ENCODE results near the gene PCBP4.

Gene PCBP4

DNA sequence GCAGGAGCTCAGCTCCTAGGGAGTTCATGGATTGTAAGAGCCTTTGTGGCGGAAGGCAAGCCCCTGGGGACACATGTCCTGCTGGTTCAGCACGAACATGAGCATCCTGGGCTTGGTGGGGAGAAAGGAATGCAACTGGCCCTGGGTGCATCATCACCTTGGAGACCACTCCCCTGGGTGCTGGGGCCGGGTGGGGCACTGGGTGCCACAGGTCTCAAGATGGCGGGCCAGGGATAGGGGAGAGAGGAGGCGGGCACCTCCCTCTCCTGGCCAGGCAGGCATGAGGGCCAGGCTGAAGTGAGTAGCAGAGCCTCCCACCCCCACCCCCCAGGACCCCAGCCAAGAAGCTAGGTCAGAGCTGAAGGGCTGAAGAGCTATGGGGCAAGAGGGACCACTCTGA is 768 bp downstream of the PCBP4 start:
- no peak for DNase-seq (ENCODE audit: low read depth)
- H3K4me3 ChIP-seq (ENCODE audit: low read depth, low read length) = peak overlapping the region; percentile 64
- in situ Hi-C loops (cut with HindIII; ENCODE audit: low sequenced_read_pairs) = no loop called here
- TF ChIP-seq, protein P1, sequence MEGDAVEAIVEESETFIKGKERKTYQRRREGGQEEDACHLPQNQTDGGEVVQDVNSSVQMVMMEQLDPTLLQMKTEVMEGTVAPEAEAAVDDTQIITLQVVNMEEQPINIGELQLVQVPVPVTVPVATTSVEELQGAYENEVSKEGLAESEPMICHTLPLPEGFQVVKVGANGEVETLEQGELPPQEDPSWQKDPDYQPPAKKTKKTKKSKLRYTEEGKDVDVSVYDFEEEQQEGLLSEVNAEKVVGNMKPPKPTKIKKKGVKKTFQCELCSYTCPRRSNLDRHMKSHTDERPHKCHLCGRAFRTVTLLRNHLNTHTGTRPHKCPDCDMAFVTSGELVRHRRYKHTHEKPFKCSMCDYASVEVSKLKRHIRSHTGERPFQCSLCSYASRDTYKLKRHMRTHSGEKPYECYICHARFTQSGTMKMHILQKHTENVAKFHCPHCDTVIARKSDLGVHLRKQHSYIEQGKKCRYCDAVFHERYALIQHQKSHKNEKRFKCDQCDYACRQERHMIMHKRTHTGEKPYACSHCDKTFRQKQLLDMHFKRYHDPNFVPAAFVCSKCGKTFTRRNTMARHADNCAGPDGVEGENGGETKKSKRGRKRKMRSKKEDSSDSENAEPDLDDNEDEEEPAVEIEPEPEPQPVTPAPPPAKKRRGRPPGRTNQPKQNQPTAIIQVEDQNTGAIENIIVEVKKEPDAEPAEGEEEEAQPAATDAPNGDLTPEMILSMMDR (IDR thresholded peaks at IDR 0.05; ENCODE audit: low read depth, low read length, missing control alignments) = no peak

GRCh38 chr3:51966016-51966415 is 1.2 kb downstream of the PCBP4 start:
- H3K4me3 ChIP-seq (ENCODE audit: low read depth, low read length) = peak overlapping the region; percentile 64
- TF ChIP-seq, protein P1 (IDR thresholded peaks at IDR 0.05; ENCODE audit: low read depth, low read length, missing control alignments) = no peak
- in situ Hi-C loops (cut with HindIII; ENCODE audit: low sequenced_read_pairs) = no loop called here
- no peak for DNase-seq (ENCODE audit: low read depth)

GRCh38 chr3:51964521-51964920 is 2.7 kb downstream of the PCBP4 start:
- no peak for DNase-seq (ENCODE audit: low read depth)
- no peak overlapping the region for H3K4me3 ChIP-seq (ENCODE audit: low read depth, low read length)
- in situ Hi-C loops (cut with HindIII; ENCODE audit: low sequenced_read_pairs) = no loop called here
- TF ChIP-seq, protein P1 (IDR thresholded peaks at IDR 0.05; ENCODE audit: low read depth, low read length, missing control alignments) = no peak

DNA sequence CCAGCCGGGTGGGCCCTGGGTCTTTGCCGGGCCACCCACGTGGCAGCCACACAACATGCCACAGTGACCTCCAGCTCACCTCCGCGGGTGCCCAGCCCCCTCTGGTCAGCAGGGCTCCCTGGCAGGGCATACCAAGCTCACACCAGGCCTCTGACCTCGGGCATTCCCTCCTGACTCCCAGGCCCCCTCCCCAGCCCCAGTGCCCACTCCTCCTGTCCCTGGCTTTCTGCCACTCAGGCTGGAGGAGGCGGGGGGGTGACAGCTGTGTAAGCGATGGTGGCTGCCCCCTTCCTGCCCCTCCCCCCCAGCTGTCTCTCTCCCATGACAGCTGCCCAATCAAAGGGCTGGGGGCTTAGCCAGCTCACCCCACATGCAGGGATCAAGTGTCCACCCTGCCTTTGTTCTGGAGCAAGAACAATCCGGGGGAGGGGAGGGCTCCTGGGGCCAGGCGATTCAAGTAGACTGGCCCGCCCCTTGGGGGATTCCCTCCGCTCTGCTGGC is 3.3 kb downstream of the PCBP4 start:
- in situ Hi-C loops (cut with HindIII; ENCODE audit: low sequenced_read_pairs) = no loop called here
- DNase-seq (ENCODE audit: low read depth) = no peak
- TF ChIP-seq, protein P1 (IDR thresholded peaks at IDR 0.05; ENCODE audit: low read depth, low read length, missing control alignments) = no peak
- H3K4me3 ChIP-seq (ENCODE audit: low read depth, low read length) = no peak overlapping the region

- in situ Hi-C loops (cut with HindIII; ENCODE audit: low sequenced_read_pairs) = no loop called here
- no peak for DNase-seq (ENCODE audit: low read depth)
- TF ChIP-seq, protein P1 (IDR thresholded peaks at IDR 0.05; ENCODE audit: low read depth, low read length, missing control alignments) = no peak
- H3K4me3 ChIP-seq (ENCODE audit: low read depth, low read length) = no peak overlapping the region
These were observed 4.3 kb downstream of the PCBP4 start for GRCh38 chr3:51962854-51963530.

- in situ Hi-C loops (cut with HindIII; ENCODE audit: low sequenced_read_pairs) = no loop called here
- no peak overlapping the region for H3K4me3 ChIP-seq (ENCODE audit: low read depth, low read length)
- TF ChIP-seq, protein P1 (IDR thresholded peaks at IDR 0.05; ENCODE audit: low read depth, low read length, missing control alignments) = no peak
- DNase-seq (ENCODE audit: low read depth) = no peak
These were observed 5.4 kb downstream of the PCBP4 start for GRCh38 chr3:51961602-51962569.

Measured in astrocyte of the cerebellum (primary cell).